Activated T-cell treated with anti-CD3 and anti-CD28 coated beads, Interleukin-2, amount 50 U/mL, for 4 hours (primary cell): ENCODE measurements around the gene ATP6V0A1. TPM values are rescaled to one million over a fixed set of nuclear protein-coding genes. Genes with fewer than 3 reads are reported as not detected.
"Not testable (repeated sequence)": the region's sequence is repeated elsewhere in the genome, so short reads cannot be mapped to it uniquely, and the experiment has no call there.

Experiments used
- ATAC-seq, 2 donors: fragments of 200-7000 bp; cut with Tn5 transposase; one replicate each; pipeline ENCODE4 v1.10.0; 2021
- DNase-seq: peaks from one replicate; pipeline ENCODE4 v3.0.0-alpha.2; 2020
- H3K27me3 Mint-ChIP-seq: one replicate; pipeline ENCODE4 v1.8.0; 2021; ENCODE audit warnings: low read depth, mixed read lengths
- H3K36me3 Mint-ChIP-seq: one replicate; pipeline ENCODE4 v1.8.0; 2022; ENCODE audit warnings: mixed read lengths; ENCODE audit not compliant: insufficient read depth
- H3K4me1 Mint-ChIP-seq: one replicate; pipeline ENCODE4 v1.8.0; 2021; ENCODE audit warnings: low read depth, mixed read lengths
- H3K4me3 Mint-ChIP-seq: one replicate; pipeline ENCODE4 v1.8.0; 2021; ENCODE audit warnings: mild to moderate bottlenecking, moderate library complexity, mixed read lengths
- H3K9me3 Mint-ChIP-seq: one replicate; pipeline ENCODE4 v1.8.0; 2021; ENCODE audit warnings: mixed read lengths
- total RNA-seq, 3 donors: library from RNA; stranded (reverse); gene quantifications; one replicate each; pipeline ENCODE4 v1.2.1, GENCODE V29; 2021

The ATP6V0A1 gene
- total RNA-seq = 10 to 100 TPM; 12.8 to 18.0 (median 14.4) TPM

- no peaks in the 10 kb centered on the region for H3K27me3 Mint-ChIP-seq
- peaks cover 8% of the 10 kb centered on the region for H3K36me3 Mint-ChIP-seq
- ATAC-seq (peak; percentile 88 to 89), DNase-seq (peak; percentile 85)
- H3K4me3 Mint-ChIP-seq = peak within 1 kb of the TSS; percentile 90
- H3K9me3 Mint-ChIP-seq = no peaks in the 10 kb centered on the region
- H3K4me1 Mint-ChIP-seq = peaks cover 41% of the 10 kb centered on the region
Observed at GRCh38 chr17:42458497-42459255, at the start of gene ATP6V0A1. Gene ATP6V0A1 (plus strand): TSS chr17:42458878. CDS start chr17:42460895, 2,017 bp downstream.

DNA sequence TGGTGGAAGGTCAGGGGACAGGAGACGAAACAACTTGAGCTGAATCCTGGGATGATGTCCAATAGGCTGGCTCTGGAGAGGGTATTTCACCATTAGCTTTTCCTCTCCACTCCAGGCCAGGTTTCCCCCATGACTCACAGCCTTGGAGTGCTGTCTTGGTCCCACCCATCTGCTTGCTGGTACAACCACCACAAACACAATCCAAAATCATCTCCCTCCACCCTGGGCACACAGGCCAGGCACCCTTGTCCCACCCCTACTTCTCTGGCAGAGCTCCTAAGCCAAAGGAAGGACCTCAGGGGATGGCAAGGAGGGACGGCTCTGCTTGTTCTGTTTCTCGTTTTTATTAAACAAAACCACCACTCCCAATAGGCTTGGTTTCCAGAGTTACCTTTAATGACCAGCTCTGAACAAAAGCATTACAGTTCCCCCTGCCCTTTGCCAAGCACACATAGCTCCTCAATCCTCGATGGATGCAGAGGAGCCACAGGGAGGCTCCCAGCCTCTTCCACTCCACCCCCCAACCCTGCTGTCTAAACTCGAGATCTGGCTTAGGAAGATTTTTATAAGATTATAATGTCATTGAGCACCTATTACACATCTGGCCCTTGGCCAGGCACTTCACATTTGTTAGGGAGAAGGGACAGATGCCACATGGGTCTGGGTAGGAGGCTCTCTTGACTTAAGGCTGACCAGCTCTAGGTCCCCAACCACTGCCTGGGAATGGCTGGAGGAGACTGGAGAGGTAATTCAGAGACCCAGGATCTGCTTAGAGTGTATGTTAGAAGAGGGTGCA is 49.0 kb upstream of the ATP6V0A1 start:
- no peak for DNase-seq
- peaks cover 16% of the 10 kb centered on the region for H3K4me1 Mint-ChIP-seq
- H3K9me3 Mint-ChIP-seq = no peaks in the 10 kb centered on the region
- H3K36me3 Mint-ChIP-seq = no peaks in the 10 kb centered on the region
- no peak for ATAC-seq
- H3K4me3 Mint-ChIP-seq = no peak overlapping the region
- no peaks in the 10 kb centered on the region for H3K27me3 Mint-ChIP-seq

DNA sequence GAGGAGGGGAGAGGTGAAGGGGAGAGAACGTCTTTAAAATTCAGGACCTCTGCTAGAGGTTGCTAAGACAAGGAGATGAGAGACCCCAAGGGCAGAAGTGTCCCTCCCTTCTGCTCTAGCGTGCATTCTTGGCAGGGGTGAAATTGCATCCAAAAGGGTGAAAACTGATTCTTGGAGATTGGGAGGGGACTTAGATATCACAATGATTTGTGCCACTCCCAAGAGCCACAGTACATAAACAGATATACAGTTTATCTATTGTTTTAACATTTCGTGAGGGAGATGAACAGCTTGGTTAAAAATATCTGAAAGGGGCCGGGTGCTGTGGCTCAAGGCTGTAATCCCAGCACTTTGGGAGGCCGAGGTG is 48.4 kb upstream of the ATP6V0A1 start:
- Mint-ChIP-seq H3K4me3 (no peak overlapping the region), H3K9me3 (no peaks in the 10 kb centered on the region), H3K27me3 (no peaks in the 10 kb centered on the region), H3K36me3 (no peaks in the 10 kb centered on the region), H3K4me1 (peaks cover 21% of the 10 kb centered on the region)
- ATAC-seq (no peak), DNase-seq (no peak)

- ATAC-seq = no peak
- no peaks in the 10 kb centered on the region for H3K9me3 Mint-ChIP-seq
- H3K4me3 Mint-ChIP-seq = no peak overlapping the region
- peaks cover 20% of the 10 kb centered on the region for H3K4me1 Mint-ChIP-seq
- DNase-seq = no peak
- no peaks in the 10 kb centered on the region for H3K27me3 Mint-ChIP-seq
- no peaks in the 10 kb centered on the region for H3K36me3 Mint-ChIP-seq
Observed at GRCh38 chr17:42411361-42411760, 47.3 kb upstream of the ATP6V0A1 start.

DNA sequence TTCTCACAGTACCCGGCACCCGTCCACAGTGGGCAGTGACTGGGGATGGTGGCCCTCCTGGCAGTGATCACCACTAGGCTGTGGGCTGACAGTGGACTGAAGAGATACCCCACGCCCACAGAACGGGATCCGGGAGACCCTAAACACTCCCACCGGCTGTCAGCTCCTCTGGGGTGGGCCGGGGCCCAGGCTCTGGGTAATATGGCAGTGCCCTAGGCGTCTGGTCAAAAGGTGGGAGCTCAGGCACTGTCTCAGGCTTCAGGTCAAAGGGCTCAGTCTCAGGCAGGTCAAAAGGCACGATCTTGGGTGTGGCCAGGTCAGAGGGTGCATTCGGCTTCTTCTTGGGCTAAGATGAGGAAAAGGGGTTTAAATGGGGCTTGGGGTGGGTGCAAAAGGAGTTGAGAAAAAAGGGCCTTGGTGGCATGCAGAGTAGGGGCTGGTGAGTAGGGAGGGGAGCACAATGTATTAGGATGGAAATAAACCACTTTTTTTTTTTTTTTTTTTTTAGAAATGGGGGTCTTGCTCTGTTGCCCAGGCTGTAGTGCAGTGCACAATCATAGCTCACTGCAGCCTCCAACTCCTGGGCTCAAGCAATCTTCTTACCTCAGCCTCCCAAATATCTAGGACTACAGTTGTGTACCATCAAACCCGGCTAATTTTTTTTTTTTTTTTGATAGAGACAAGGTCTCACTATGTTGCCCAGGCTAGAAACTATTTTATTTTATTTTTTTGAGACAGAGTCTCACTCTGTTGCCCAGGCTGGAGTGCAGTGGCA is 46.6 kb upstream of the ATP6V0A1 start:
- no peak for DNase-seq
- no peak for ATAC-seq
- Mint-ChIP-seq H3K4me1 (peaks cover 18% of the 10 kb centered on the region), H3K36me3 (no peaks in the 10 kb centered on the region), H3K27me3 (no peaks in the 10 kb centered on the region), H3K9me3 (no peaks in the 10 kb centered on the region), H3K4me3 (no peak overlapping the region)

- H3K4me3 Mint-ChIP-seq = no peak overlapping the region
- DNase-seq (no peak), ATAC-seq (no peak)
- no peaks in the 10 kb centered on the region for H3K36me3 Mint-ChIP-seq
- no peaks in the 10 kb centered on the region for H3K9me3 Mint-ChIP-seq
- peaks cover 12% of the 10 kb centered on the region for H3K4me1 Mint-ChIP-seq
- no peaks in the 10 kb centered on the region for H3K27me3 Mint-ChIP-seq
Observed at GRCh38 chr17:42413464-42414040, 45.1 kb upstream of the ATP6V0A1 start.

DNA sequence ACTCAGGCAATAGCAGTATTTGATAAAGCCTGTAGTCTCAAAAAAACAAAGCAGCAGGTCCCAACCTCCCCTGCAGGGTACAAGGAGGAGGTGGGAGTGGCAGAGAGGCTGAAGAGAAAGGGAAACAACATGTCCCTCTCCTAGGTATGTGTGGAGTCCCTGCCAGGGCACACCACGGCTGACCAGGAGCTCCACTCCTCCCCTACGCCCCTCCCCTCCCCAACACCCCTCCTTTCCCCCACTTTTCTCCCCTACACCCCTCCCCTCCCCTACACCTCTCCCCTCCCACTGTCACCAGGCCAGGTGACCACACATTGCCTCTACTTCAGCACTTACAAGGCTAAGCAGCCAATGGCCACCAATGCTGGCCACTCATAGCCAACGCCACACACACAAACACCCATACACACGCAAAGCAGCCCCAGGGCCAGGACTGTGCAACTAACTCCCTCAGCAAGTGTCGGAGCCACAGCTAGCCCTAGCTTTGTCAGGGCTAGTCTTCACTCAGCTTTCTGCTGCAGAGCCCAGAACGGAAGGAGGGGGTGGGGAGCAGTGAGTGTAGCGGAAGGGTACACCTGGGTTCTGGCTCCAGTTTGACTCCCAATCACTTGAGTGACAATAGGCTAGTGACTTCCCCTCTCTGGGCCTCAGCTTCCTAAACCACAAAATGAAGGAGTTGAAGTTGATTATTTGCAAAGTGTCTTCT is 43.8 kb upstream of the ATP6V0A1 start:
- DNase-seq = peak; percentile 57
- peak; percentile 87 to 95 for ATAC-seq
- no peaks in the 10 kb centered on the region for H3K9me3 Mint-ChIP-seq
- peaks cover 12% of the 10 kb centered on the region for H3K4me1 Mint-ChIP-seq
- H3K36me3 Mint-ChIP-seq = no peaks in the 10 kb centered on the region
- H3K27me3 Mint-ChIP-seq = no peaks in the 10 kb centered on the region
- peak overlapping the region; percentile 20 for H3K4me3 Mint-ChIP-seq

GRCh38 chr17:42417981-42418380 is 40.7 kb upstream of the ATP6V0A1 start:
- H3K4me3 Mint-ChIP-seq, DNase-seq, H3K36me3 Mint-ChIP-seq, H3K9me3 Mint-ChIP-seq, ATAC-seq: not testable (repeated sequence)
- Mint-ChIP-seq H3K4me1 (peaks cover 20% of the 10 kb centered on the region), H3K27me3 (peaks cover 16% of the 10 kb centered on the region)

GRCh38 chr17:42421136-42421506 is 37.6 kb upstream of the ATP6V0A1 start:
- DNase-seq = no peak
- H3K27me3 Mint-ChIP-seq = peaks cover 32% of the 10 kb centered on the region
- H3K36me3 Mint-ChIP-seq = no peaks in the 10 kb centered on the region
- no peak for ATAC-seq
- no peaks in the 10 kb centered on the region for H3K9me3 Mint-ChIP-seq
- H3K4me1 Mint-ChIP-seq = peaks cover 11% of the 10 kb centered on the region
- H3K4me3 Mint-ChIP-seq = peak overlapping the region; percentile 53

GRCh38 chr17:42421507-42422338 is 37.0 kb upstream of the ATP6V0A1 start:
- DNase-seq (no peak), ATAC-seq (peak; percentile 58 to 63)
- no peaks in the 10 kb centered on the region for H3K36me3 Mint-ChIP-seq
- no peaks in the 10 kb centered on the region for H3K9me3 Mint-ChIP-seq
- H3K27me3 Mint-ChIP-seq = peaks cover 32% of the 10 kb centered on the region
- H3K4me3 Mint-ChIP-seq = peak overlapping the region; percentile 72
- peaks cover 11% of the 10 kb centered on the region for H3K4me1 Mint-ChIP-seq

DNA sequence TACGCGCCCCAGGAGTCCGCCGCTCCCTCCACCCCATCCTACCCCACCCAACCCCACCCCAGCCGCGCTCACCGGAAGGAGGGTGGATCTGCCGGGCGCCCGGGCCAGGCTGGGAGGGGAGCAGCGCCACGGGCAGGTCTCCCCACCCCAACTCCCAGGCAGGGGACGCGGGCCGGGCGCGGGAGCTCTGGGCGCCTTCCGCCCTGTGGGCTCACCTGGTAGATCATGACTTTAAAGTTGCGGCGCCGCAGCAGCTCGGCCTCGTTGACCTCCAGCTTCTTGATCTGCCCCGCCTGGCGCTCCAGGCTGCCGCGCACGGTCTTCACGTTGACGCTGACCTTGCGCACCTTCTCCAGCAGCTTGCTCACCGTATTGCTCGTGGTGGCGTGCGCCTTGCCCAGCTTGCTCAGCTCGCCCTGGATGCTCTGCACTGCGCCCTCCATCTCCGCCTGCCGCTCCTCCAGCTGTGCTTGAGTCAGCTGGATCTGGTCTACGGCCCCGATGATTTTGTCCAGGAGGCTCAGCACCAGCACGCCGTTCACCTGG is 36.2 kb upstream of the ATP6V0A1 start:
- Mint-ChIP-seq H3K4me3 (peak overlapping the region; percentile 77), H3K36me3 (no peaks in the 10 kb centered on the region), H3K27me3 (peaks cover 32% of the 10 kb centered on the region), H3K9me3 (no peaks in the 10 kb centered on the region), H3K4me1 (peaks cover 11% of the 10 kb centered on the region)
- ATAC-seq (peak; percentile 65), DNase-seq (no peak)

- DNase-seq = no peak
- Mint-ChIP-seq H3K36me3 (no peaks in the 10 kb centered on the region), H3K4me1 (peaks cover 11% of the 10 kb centered on the region), H3K27me3 (peaks cover 32% of the 10 kb centered on the region), H3K4me3 (peak within 1 kb of the TSS; percentile 77), H3K9me3 (no peaks in the 10 kb centered on the region)
- ATAC-seq = peak; percentile 23 to 35
Observed at GRCh38 chr17:42422958-42423712, 35.5 kb upstream of the ATP6V0A1 start, which contains the start of gene CAVIN1. Gene CAVIN1 (minus strand): TSS chr17:42423256. CDS start chr17:42423097, 159 bp downstream.
